ENCODE data around the gene INSIG2.

Gene INSIG2

DNA sequence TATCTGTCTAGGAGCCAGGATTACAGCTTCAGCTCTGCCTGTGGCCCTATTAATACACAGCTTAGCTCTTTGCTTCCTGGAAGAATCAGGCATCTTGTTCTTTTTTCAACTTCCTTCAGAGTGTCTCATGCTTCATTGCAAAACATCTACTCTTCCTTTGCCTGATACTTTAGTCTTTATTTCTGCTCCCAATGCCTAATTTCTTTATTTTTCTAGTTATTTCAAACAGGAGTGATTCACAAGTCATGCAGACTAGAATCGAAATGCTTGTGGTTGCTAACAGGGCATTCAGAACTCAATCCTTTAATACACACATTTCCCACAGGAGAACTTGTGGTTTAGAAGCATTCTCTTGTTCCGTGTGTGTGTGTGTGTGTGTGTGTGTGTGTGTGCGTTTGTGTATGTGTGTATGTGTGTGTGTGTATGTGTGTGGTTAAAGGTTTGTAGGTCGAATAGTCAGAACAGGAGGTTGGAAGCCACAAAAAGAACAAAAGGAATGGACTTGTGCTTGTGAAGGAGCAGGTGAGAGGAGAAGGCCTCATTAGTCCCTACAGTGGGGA, 28.3 kb upstream of the INSIG2 start:
- no peak overlapping the region for H3K4me3 ChIP-seq (IDR thresholded peaks at IDR 0.05; ENCODE audit: insufficient read depth, low read depth, low read length)
- H3K4me1 ChIP-seq (ENCODE audit: low read depth, poor library complexity, severe bottlenecking): peaks cover 34% of the 10 kb centered on the region
- peak overlapping the region; percentile 36 for H3K4me2 ChIP-seq
- H2AFZ ChIP-seq (ENCODE audit: low read depth): no peak overlapping the region
- H3K79me2 ChIP-seq (ENCODE audit: insufficient read depth, low read depth): no peaks in the 10 kb centered on the region
- H4K20me1 ChIP-seq (ENCODE audit: insufficient read depth): no peaks in the 10 kb centered on the region
- H3K36me3 ChIP-seq (ENCODE audit: insufficient read depth): no peaks in the 10 kb centered on the region
- peak overlapping the region; percentile 23; the same call in 1 of the 2 replicates for H3K27ac ChIP-seq
- TF ChIP-seq, protein P1, sequence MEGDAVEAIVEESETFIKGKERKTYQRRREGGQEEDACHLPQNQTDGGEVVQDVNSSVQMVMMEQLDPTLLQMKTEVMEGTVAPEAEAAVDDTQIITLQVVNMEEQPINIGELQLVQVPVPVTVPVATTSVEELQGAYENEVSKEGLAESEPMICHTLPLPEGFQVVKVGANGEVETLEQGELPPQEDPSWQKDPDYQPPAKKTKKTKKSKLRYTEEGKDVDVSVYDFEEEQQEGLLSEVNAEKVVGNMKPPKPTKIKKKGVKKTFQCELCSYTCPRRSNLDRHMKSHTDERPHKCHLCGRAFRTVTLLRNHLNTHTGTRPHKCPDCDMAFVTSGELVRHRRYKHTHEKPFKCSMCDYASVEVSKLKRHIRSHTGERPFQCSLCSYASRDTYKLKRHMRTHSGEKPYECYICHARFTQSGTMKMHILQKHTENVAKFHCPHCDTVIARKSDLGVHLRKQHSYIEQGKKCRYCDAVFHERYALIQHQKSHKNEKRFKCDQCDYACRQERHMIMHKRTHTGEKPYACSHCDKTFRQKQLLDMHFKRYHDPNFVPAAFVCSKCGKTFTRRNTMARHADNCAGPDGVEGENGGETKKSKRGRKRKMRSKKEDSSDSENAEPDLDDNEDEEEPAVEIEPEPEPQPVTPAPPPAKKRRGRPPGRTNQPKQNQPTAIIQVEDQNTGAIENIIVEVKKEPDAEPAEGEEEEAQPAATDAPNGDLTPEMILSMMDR (conservative IDR thresholded peaks at IDR 0.05; ENCODE audit: low read depth, low read length): no peak
- H3K27me3 ChIP-seq (ENCODE audit: insufficient read depth, low read depth): no peaks in the 10 kb centered on the region
- no peak overlapping the region for H3K9ac ChIP-seq

GRCh38 chr2:118061135-118061955, 26.9 kb upstream of the INSIG2 start:
- H2AFZ ChIP-seq (ENCODE audit: low read depth): no peak overlapping the region

DNA sequence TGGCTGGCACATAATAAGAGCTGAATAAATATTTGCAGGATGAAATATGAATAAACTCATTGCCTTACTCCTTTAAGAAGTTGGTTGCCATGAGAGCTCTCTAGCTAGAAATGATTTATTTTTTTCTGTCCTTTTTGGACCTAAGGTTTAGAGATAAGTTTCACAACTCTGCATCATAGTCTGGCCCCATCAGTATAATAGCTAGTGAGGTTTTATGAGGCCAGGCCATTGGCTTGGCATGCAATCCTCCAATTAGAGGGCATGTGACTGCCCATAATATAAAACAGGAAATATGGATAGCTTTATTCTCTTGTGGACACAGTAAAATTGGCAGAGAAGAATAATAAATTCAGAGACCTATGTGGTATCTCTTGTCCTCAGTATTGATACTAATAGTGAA, 26.2 kb upstream of the INSIG2 start:
- Histone ChIP-seq H3K9ac (no peak overlapping the region), H3K4me3 (IDR thresholded peaks at IDR 0.05; ENCODE audit: insufficient read depth, low read depth, low read length) (no peak overlapping the region), H3K27me3 (ENCODE audit: insufficient read depth, low read depth) (no peaks in the 10 kb centered on the region), H3K4me2 (no peak overlapping the region), H2AFZ (ENCODE audit: low read depth) (no peak overlapping the region), H3K79me2 (ENCODE audit: insufficient read depth, low read depth) (no peaks in the 10 kb centered on the region), H3K4me1 (ENCODE audit: low read depth, poor library complexity, severe bottlenecking) (peaks cover 34% of the 10 kb centered on the region), H3K36me3 (ENCODE audit: insufficient read depth) (no peaks in the 10 kb centered on the region), H3K27ac (no peak overlapping the region), H4K20me1 (ENCODE audit: insufficient read depth) (no peaks in the 10 kb centered on the region)
- TF ChIP-seq, protein P1 (conservative IDR thresholded peaks at IDR 0.05; ENCODE audit: low read depth, low read length): no peak

More at GRCh38 chr2:118061135-118061955, 26.9 kb upstream of the INSIG2 start:
- Histone ChIP-seq H3K4me3 (IDR thresholded peaks at IDR 0.05; ENCODE audit: insufficient read depth, low read depth, low read length) (no peak overlapping the region), H3K9ac (no peak overlapping the region), H3K36me3 (ENCODE audit: insufficient read depth) (no peaks in the 10 kb centered on the region), H4K20me1 (ENCODE audit: insufficient read depth) (no peaks in the 10 kb centered on the region), H3K79me2 (ENCODE audit: insufficient read depth, low read depth) (no peaks in the 10 kb centered on the region), H3K27ac (no peak overlapping the region), H3K4me1 (ENCODE audit: low read depth, poor library complexity, severe bottlenecking) (peaks cover 34% of the 10 kb centered on the region), H3K4me2 (no peak overlapping the region), H3K27me3 (ENCODE audit: insufficient read depth, low read depth) (no peaks in the 10 kb centered on the region)
- TF ChIP-seq, protein P1 (conservative IDR thresholded peaks at IDR 0.05; ENCODE audit: low read depth, low read length): peak; percentile 35; the same call in 1 of the 2 replicates

- Histone ChIP-seq H2AFZ (ENCODE audit: low read depth) (no peak overlapping the region), H3K4me1 (ENCODE audit: low read depth, poor library complexity, severe bottlenecking) (peaks cover 34% of the 10 kb centered on the region), H3K4me3 (IDR thresholded peaks at IDR 0.05; ENCODE audit: insufficient read depth, low read depth, low read length) (no peak overlapping the region), H3K27me3 (ENCODE audit: insufficient read depth, low read depth) (no peaks in the 10 kb centered on the region), H3K27ac (no peak overlapping the region), H3K79me2 (ENCODE audit: insufficient read depth, low read depth) (no peaks in the 10 kb centered on the region), H3K9ac (no peak overlapping the region), H4K20me1 (ENCODE audit: insufficient read depth) (no peaks in the 10 kb centered on the region), H3K4me2 (no peak overlapping the region), H3K36me3 (ENCODE audit: insufficient read depth) (no peaks in the 10 kb centered on the region)
- TF ChIP-seq, protein P1 (conservative IDR thresholded peaks at IDR 0.05; ENCODE audit: low read depth, low read length): no peak
Observed at GRCh38 chr2:118062669-118063068, 25.6 kb upstream of the INSIG2 start.
